ENCODE data around the gene NDST4.

The NDST4 gene

GRCh38 chr4:114860786-114861185, 252.6 kb downstream of the NDST4 start:
- Mint-ChIP-seq H3K36me3 (ENCODE audit: low read depth) (no peaks in the 10 kb centered on the region), H3K9me3 (peaks cover 15% of the 10 kb centered on the region), H3K27me3 (no peaks in the 10 kb centered on the region), H3K4me3 (no peak overlapping the region), H3K4me1 (ENCODE audit: low read depth) (no peaks in the 10 kb centered on the region), H3K27ac (no peak overlapping the region)
- intact Hi-C loops (cut with micrococcal nuclease) = no loop called here

- Mint-ChIP-seq H3K4me1 (ENCODE audit: low read depth) (no peaks in the 10 kb centered on the region), H3K9me3 (peaks cover 26% of the 10 kb centered on the region), H3K36me3 (ENCODE audit: low read depth) (no peaks in the 10 kb centered on the region), H3K27me3 (no peaks in the 10 kb centered on the region), H3K27ac (no peak overlapping the region), H3K4me3 (no peak overlapping the region)
- intact Hi-C loops (cut with micrococcal nuclease) = no loop called here
Measured at GRCh38 chr4:114857831-114858230, 255.6 kb downstream of the NDST4 start.

DNA sequence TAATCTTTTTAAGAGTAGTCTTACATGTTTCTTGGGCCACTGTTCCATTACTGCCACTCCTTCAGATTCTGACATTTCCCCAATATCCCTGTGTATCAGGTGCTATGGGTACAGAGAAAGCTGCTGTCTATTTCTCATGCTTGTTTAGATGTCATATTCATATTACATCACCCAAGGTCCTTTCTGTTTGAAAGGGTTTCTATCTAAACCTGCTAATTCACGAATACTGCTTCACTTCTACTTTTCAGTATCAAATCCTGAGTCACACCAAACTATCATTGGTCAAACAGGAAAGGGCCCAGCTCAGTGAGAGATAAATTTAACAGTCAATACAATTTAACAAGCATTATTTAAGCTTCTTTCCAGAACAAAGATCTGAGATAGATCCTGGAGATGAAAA, 273.4 kb downstream of the NDST4 start:
- H3K4me1 Mint-ChIP-seq (ENCODE audit: low read depth) = no peaks in the 10 kb centered on the region
- no peak overlapping the region for H3K27ac Mint-ChIP-seq
- H3K9me3 Mint-ChIP-seq = peaks cover 9% of the 10 kb centered on the region
- H3K4me3 Mint-ChIP-seq = no peak overlapping the region
- no peaks in the 10 kb centered on the region for H3K36me3 Mint-ChIP-seq (ENCODE audit: low read depth)
- no peaks in the 10 kb centered on the region for H3K27me3 Mint-ChIP-seq
- intact Hi-C loops (cut with micrococcal nuclease) = no loop called here

- no peaks in the 10 kb centered on the region for H3K4me1 Mint-ChIP-seq (ENCODE audit: low read depth)
- H3K27me3 Mint-ChIP-seq = no peaks in the 10 kb centered on the region
- no peak overlapping the region for H3K27ac Mint-ChIP-seq
- H3K36me3 Mint-ChIP-seq (ENCODE audit: low read depth) = no peaks in the 10 kb centered on the region
- intact Hi-C loops (cut with micrococcal nuclease) = no loop called here
- no peaks in the 10 kb centered on the region for H3K9me3 Mint-ChIP-seq
- H3K4me3 Mint-ChIP-seq = no peak overlapping the region
Measured at GRCh38 chr4:114830628-114831027, 282.8 kb downstream of the NDST4 start.

GRCh38 chr4:114827651-114828050, 285.8 kb downstream of the NDST4 start:
- no peaks in the 10 kb centered on the region for H3K36me3 Mint-ChIP-seq (ENCODE audit: low read depth)
- no peaks in the 10 kb centered on the region for H3K9me3 Mint-ChIP-seq
- intact Hi-C loops (cut with micrococcal nuclease) = no loop called here
- no peaks in the 10 kb centered on the region for H3K4me1 Mint-ChIP-seq (ENCODE audit: low read depth)
- H3K4me3 Mint-ChIP-seq = no peak overlapping the region
- H3K27ac Mint-ChIP-seq = no peak overlapping the region
- H3K27me3 Mint-ChIP-seq = no peaks in the 10 kb centered on the region

GRCh38 chr4:114815760-114816159, 297.7 kb downstream of the NDST4 start:
- intact Hi-C loops (cut with micrococcal nuclease) = no loop called here
- no peak overlapping the region for H3K4me3 Mint-ChIP-seq
- H3K27ac Mint-ChIP-seq = no peak overlapping the region
- no peaks in the 10 kb centered on the region for H3K9me3 Mint-ChIP-seq
- H3K27me3 Mint-ChIP-seq = no peaks in the 10 kb centered on the region
- H3K36me3 Mint-ChIP-seq (ENCODE audit: low read depth) = no peaks in the 10 kb centered on the region
- H3K4me1 Mint-ChIP-seq (ENCODE audit: low read depth) = no peaks in the 10 kb centered on the region

GRCh38 chr4:114813961-114814360, 299.5 kb downstream of the NDST4 start:
- Mint-ChIP-seq H3K4me3 (no peak overlapping the region), H3K27ac (no peak overlapping the region)

GRCh38 chr4:114811564-114812301, 301.7 kb downstream of the NDST4 start:
- Mint-ChIP-seq H3K9me3 (no peaks in the 10 kb centered on the region), H3K4me3 (no peak overlapping the region), H3K27ac (no peak overlapping the region), H3K4me1 (ENCODE audit: low read depth) (no peaks in the 10 kb centered on the region), H3K36me3 (ENCODE audit: low read depth) (no peaks in the 10 kb centered on the region), H3K27me3 (no peaks in the 10 kb centered on the region)
- intact Hi-C loops (cut with micrococcal nuclease) = no loop called here

More at GRCh38 chr4:114813961-114814360, 299.5 kb downstream of the NDST4 start:
- H3K9me3 Mint-ChIP-seq = no peaks in the 10 kb centered on the region
- intact Hi-C loops (cut with micrococcal nuclease) = no loop called here
- no peaks in the 10 kb centered on the region for H3K27me3 Mint-ChIP-seq
- H3K4me1 Mint-ChIP-seq (ENCODE audit: low read depth) = no peaks in the 10 kb centered on the region
- no peaks in the 10 kb centered on the region for H3K36me3 Mint-ChIP-seq (ENCODE audit: low read depth)

DNA sequence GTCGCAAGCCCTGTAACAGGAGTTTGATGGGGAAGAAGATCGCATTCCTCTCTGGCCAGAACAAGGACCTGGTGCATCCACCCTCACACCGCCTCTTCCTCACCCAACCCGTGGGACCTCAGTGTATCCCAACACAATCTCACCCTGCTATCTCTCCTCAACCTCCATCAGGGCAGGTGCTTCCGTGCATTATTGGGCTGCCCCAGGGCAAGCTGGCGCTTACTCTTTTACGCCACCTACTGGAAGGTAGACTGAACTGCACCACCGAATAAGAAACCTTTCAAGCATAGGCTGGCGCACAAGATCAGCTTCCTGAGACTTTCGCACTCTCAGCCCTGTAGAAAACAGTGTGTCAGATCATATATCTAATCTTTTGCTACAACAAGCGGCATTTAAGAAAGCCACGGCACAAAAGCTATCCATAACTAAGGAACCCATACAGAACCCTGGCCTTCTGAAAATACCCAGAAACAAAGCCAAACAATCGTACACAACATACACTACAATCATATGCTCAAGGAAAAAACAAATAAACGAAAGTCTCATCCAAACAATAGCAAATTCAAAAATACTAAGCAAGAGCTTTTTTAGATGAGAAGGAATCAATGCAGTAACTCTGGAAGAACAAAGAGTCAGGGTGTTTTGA, 305.5 kb downstream of the NDST4 start:
- intact Hi-C loops (cut with micrococcal nuclease) = loop anchor here (5.0 kb wide), 1 partner anchor 1416 kb away; no protein-coding TSS in a partner anchor
- H3K27ac Mint-ChIP-seq = no peak overlapping the region
- no peaks in the 10 kb centered on the region for H3K27me3 Mint-ChIP-seq
- H3K4me3 Mint-ChIP-seq = no peak overlapping the region
- no peaks in the 10 kb centered on the region for H3K36me3 Mint-ChIP-seq (ENCODE audit: low read depth)
- no peaks in the 10 kb centered on the region for H3K9me3 Mint-ChIP-seq
- H3K4me1 Mint-ChIP-seq (ENCODE audit: low read depth) = no peaks in the 10 kb centered on the region

DNA sequence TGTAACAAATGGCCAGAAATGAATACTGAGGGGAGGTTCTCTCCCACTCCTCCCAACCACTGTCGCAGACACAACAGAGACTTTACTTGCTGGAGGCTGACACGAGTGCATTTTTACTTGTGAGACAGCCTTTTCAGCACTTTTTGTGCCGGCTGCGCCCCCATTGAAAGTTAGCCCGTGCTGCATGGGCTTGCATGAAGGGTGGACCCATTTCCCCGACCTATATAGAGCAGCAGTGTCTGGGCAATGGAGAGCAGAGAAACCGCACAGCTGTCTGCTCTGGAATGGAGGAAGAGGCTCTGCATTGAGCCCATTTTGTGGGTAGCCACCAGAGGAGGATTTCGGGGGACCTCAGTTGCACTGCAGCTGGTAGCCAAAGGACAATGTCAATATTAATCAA, 306.1 kb downstream of the NDST4 start:
- no peaks in the 10 kb centered on the region for H3K27me3 Mint-ChIP-seq
- H3K27ac Mint-ChIP-seq = no peak overlapping the region
- H3K36me3 Mint-ChIP-seq (ENCODE audit: low read depth) = no peaks in the 10 kb centered on the region
- intact Hi-C loops (cut with micrococcal nuclease) = loop anchor here (5.0 kb wide), 1 partner anchor 1415 kb away; no protein-coding TSS in a partner anchor
- no peaks in the 10 kb centered on the region for H3K4me1 Mint-ChIP-seq (ENCODE audit: low read depth)
- H3K4me3 Mint-ChIP-seq = no peak overlapping the region
- H3K9me3 Mint-ChIP-seq = no peaks in the 10 kb centered on the region

- Mint-ChIP-seq H3K4me1 (ENCODE audit: low read depth) (no peaks in the 10 kb centered on the region), H3K27me3 (no peaks in the 10 kb centered on the region), H3K27ac (no peak overlapping the region), H3K36me3 (ENCODE audit: low read depth) (no peaks in the 10 kb centered on the region), H3K4me3 (no peak overlapping the region), H3K9me3 (no peaks in the 10 kb centered on the region)
- intact Hi-C loops (cut with micrococcal nuclease) = no loop called here
Measured at GRCh38 chr4:114791976-114792375, 321.4 kb downstream of the NDST4 start.

DNA sequence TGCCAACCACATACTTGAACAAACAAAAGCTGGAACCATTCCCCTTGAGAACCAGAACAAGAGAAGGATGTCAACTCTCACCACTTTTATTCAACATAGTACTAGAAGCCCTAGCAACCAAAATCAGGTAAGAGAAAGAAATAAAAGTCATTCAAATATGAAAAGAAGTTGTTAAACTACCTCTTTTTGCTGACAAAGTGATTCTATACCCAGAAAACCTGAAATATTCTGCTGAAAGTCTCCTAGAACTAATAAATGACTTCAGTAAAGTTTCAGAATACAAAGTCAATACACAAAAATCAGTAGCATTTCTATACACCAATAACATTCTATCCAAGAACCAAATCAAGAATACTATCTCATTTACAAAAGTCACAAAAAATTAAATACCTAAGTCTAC, 327.9 kb downstream of the NDST4 start:
- no peak overlapping the region for H3K27ac Mint-ChIP-seq
- H3K4me3 Mint-ChIP-seq = no peak overlapping the region
- intact Hi-C loops (cut with micrococcal nuclease) = no loop called here
- no peaks in the 10 kb centered on the region for H3K27me3 Mint-ChIP-seq
- H3K4me1 Mint-ChIP-seq (ENCODE audit: low read depth) = no peaks in the 10 kb centered on the region
- H3K36me3 Mint-ChIP-seq (ENCODE audit: low read depth) = no peaks in the 10 kb centered on the region
- no peaks in the 10 kb centered on the region for H3K9me3 Mint-ChIP-seq

DNA sequence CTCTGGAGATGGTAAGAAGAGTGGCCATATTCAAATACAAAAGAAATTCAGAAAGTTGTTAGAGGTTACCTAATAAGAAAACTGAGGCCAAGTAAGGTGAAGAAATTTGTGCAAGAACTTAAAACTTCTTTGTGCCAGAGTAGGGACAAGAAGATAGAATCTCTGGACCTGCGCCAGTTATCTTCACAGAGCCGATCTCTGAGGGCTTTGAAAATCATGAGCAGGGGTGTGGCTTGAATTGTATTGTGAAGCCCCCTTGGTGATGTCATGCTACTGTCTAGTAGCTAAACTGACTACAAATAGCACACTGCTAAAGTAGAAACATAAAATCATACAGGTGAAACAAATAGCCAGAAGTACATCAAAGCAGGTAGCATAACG, 330.2 kb downstream of the NDST4 start:
- no peaks in the 10 kb centered on the region for H3K9me3 Mint-ChIP-seq
- H3K4me3 Mint-ChIP-seq = no peak overlapping the region
- H3K27ac Mint-ChIP-seq = no peak overlapping the region
- no peaks in the 10 kb centered on the region for H3K4me1 Mint-ChIP-seq (ENCODE audit: low read depth)
- intact Hi-C loops (cut with micrococcal nuclease) = no loop called here
- H3K36me3 Mint-ChIP-seq (ENCODE audit: low read depth) = no peaks in the 10 kb centered on the region
- H3K27me3 Mint-ChIP-seq = no peaks in the 10 kb centered on the region

DNA sequence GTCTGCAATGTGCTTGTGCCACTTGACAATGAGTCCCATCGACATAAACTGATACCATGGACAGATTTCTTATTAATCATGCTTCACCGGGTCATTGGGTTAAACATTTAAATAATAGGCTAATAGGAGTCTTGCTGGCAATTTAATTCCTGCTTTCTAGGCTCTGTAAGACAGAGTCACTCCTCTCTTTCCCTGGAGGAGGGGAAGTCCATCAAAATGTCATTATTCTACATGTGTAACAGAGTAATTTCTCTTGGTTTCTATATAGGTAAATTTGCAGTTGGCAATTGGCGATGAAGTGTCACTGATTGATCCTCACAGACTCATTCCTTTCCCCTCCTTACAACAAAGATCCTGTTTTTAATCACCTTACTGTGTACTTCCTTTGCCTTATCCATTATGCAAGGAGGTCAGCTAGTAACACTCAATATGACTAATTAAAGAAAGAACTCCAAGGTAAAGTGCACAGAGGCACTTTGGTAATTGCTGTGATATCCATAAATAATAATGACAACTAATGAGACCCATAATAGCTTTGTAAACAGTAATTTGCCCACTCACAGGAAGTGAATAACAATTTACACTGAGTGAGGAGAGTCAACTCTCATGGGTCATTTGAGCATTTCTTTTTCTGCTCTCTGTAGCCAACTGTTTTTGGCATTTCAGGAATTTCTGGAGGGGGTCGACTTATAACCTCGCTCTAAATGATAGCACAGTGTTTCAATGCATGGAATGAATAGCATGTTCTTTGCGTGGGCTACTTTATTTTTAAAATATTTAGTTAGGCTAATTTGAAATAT, 330.8 kb downstream of the NDST4 start:
- no peaks in the 10 kb centered on the region for H3K9me3 Mint-ChIP-seq
- no peaks in the 10 kb centered on the region for H3K36me3 Mint-ChIP-seq (ENCODE audit: low read depth)
- H3K27ac Mint-ChIP-seq = no peak overlapping the region
- no peak overlapping the region for H3K4me3 Mint-ChIP-seq
- H3K4me1 Mint-ChIP-seq (ENCODE audit: low read depth) = no peaks in the 10 kb centered on the region
- H3K27me3 Mint-ChIP-seq = no peaks in the 10 kb centered on the region
- intact Hi-C loops (cut with micrococcal nuclease) = no loop called here
